ENCODE data around the gene PSORS1C1.
A peak's percentile ranks its signal among the peaks of the same experiment; 100 is the strongest.
"Not testable (repeated sequence)": the region's sequence is repeated elsewhere in the genome, so short reads cannot be mapped to it uniquely, and the experiment has no call there.

The PSORS1C1 gene, protein sequence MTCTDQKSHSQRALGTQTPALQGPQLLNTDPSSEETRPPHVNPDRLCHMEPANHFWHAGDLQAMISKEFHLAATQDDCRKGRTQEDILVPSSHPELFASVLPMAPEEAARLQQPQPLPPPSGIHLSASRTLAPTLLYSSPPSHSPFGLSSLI

DNA sequence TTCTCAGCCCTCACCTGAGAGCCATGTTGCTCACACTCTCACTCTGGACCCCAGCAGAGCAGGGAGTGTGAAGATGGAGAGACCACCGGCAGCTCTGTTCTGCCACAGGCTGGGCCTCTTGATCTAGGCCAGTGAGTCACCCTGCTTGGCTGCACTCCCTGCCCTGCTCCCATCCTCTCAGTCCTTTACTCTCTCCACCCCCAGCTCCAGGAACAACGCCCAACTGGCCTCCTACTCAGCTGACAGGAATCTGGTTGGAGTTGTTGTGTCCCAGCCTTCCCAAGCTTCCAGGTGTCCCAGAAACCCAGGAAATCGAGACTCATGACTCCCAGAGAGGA is at the start of gene PSORS1C1:
TSS of gene PSORS1C1 (plus strand) at position 260 of the 338 bp plus-strand sequence. CDS start 14,833 bp downstream, outside the sequence.
- DNase-seq, result no peak

- no peak for DNase-seq
Measured at GRCh38 chr6:31065556-31065955, 49.0 kb upstream of the PSORS1C1 start.

DNA sequence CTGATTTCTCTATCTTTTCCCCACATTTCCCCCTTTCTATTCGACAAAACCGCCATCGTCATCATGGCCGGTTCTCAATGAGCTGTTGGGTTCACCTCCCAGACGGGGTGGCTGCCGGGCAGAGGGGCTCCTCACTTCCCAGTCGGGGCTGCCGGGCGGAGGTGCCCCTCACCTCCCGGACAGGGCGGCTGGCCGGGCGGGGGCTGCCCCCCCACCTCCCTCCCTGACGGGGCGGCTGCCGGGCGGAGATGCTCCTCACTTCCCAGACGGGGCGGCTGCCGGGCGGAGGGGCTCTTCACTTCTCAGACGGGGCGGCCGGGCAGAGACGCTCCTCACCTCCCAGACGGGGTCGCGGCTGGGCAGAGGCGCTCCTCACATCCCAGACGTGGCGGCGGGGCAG is 47.6 kb upstream of the PSORS1C1 start:
- not testable (repeated sequence) for DNase-seq

DNA sequence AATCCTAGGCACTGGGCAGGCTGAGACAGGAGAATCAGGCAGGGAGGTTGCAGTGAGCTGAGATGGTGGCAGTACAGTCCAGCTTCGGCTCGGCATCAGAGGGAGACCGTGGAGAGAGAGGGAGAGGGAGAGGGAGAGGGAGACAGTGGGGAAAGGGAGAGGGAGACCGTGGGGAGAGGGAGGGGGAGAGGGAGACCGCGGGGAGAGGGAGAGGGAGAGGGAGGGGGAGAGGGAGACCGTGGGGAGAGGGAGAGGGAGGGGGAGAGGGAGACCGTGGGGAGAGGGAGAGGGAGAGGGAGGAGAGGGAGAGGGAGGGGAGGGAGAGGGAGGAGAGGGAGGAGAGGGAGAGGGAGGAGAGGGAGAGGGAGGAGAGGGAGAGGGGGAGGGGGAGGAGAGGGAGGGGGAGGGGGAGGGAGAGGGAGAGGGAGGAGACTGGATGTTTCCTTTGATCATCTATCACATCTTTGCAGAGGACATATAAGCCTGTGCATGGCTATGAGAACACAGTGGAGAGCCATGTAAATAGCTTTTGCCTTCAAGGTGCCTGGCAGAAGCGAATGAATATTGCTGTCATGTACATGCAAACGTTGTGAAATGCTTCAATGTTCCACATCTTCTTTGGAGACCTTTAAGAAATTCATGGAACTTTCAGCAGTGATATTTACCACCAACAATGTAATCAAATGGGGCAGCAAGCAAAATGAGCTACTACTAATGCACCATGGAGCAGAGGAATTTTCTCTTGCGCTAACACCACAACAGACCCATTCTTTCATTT is 46.5 kb upstream of the PSORS1C1 start:
- DNase-seq, result peak in 1 of 2 experiments; percentile 7

GRCh38 chr6:31068669-31069340 is 45.8 kb upstream of the PSORS1C1 start:
- peak; percentile 70 to 91 for DNase-seq

GRCh38 chr6:31070711-31071197 is 43.8 kb upstream of the PSORS1C1 start:
- peak; percentile 6 to 73 for DNase-seq

DNA sequence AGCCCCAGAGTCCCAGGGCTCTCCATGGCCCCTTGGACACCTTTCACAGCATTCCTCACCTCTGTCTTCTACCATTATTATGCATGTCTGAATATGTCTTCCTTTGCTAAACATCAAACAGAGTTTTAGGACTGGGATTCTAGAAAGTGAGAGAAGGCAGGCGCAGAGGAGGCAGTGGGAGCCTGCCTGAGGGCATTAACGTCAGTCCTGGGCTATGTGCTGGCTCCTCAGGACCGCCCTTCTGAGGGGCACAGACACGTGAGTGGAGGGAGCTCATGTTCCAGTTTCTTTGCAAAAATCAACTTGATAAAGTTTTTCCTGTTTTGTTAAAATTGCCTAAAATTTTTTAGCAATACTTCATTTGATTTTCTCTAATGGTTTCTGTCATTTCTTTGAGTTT is 40.2 kb upstream of the PSORS1C1 start:
- no peak for DNase-seq

- no peak for DNase-seq
Measured at GRCh38 chr6:31075528-31075927, 39.1 kb upstream of the PSORS1C1 start.

DNA sequence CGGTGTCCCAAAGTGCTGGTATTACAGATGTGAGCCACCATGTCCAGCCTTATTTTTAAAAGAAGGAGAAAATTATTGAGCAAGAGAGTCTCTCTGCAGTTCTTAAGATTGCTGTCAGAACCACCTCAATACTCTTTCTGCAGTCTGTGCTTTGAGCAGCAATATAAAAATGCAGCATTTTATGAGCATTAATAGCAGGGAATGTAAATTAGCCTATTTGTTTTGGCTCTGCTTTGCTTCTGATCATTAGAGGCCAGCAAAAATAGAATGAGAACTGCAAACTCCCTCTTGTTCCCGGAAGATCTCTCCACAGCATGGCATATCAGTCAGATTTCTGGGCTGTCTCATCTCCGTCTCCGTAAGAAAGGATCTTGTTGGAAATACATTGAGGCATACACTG is 38.0 kb upstream of the PSORS1C1 start:
- no peak for DNase-seq

GRCh38 chr6:31079656-31080261 is 34.8 kb upstream of the PSORS1C1 start:
- DNase-seq, result peak; percentile 17 to 82

DNA sequence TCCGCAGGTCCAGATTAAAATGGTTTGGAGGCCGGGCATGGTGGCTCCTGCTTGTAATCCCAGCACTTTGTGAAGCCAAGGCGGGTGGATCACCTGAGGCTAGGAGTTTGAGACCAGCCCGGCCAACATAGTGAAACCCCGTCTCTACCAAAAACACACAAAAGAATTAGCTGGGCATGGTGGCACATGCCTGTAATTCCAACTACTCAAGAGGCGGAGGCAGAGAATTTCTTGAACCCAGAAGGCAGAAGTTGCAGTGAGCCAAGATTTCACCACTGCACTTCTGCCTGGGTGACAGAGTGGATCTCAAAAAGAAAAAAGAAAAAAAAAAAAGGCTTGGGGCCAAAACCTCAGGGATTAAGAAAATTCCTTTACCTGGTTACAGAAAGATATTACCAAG is 32.7 kb upstream of the PSORS1C1 start:
- DNase-seq, result no peak

DNA sequence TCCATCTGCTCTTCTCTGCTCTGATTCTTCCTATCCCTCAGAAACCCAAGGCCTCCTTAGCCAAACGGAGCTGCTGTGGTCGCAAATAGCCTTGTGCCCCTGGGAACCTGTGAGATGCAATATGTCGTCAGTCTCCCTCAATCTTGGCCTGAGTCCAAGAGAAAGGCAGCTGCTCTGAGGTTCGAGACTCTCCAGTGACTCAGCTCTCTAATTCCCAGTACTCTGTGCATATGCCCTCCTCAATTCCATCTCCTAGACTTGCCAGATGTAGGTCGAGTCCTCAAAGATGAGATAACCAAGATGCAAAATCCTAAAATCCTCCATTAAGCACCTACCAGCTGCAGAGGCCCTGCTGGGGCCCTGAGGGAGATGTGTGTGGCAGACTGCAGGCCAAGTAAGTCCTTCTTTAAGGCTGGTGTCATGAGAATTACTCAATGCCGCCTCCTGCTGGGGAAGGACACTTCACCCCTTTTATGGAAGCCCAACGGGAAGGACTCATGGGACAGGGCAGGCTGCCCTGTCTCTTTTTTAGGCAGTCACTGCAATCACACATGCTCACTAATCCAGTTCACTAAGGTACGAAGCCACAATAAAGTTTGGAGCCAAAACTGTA is 30.8 kb upstream of the PSORS1C1 start:
- DNase-seq, result peak in 1 of 2 experiments; percentile 53

- DNase-seq, result no peak
Measured at GRCh38 chr6:31086788-31087440, 27.7 kb upstream of the PSORS1C1 start.

DNA sequence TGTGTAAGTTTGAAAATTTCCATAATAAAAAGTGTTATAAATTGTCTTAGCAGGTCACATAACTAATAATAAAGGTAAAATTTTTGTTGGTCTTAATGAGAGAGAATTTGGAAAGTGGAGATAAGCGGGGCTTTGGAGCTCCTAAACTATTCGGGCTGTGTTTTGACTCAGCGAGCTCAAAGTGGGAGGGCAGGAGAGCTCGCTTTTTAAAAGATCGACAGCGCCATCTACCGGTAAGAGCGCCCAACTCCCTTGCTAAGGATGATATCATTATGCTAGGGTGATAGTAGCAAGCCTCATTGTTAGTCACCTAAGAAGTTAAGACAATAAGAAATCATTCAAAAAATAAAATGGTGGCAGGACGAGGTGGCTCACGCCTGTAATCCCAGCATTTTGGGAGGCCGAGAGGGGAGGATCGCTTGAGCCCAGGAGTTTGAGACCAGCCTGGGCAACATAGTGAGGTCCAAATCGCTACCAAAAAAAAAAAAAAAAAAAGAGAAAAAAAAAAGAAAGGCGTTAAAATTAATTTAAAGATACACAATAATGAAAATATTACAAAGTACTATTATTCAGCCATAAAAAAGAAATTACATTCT is 27.0 kb upstream of the PSORS1C1 start:
- DNase-seq, result peak; percentile 54 to 91

GRCh38 chr6:31090275-31090972 is 24.2 kb upstream of the PSORS1C1 start:
- DNase-seq, result no peak

DNA sequence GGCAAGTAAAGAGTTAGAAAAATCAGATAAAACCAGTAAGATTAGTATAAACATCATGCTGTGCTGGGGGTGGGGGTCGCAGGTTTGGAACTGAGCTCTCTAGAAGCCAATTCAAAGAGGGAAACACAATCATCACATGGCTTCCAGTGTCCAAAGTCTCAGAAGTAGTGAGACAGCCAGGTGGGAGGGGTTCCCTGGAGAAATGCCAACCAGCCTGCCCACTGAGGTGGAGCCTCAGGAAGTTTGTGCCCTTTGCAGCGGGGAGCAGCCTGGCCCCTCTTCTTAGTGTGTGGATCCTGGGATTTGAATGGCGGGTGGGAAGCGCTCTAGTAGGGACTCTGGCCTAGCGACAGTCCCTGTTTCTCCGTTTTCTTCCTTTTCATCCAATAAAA is 23.6 kb upstream of the PSORS1C1 start:
- no peak for DNase-seq

- DNase-seq, result no peak
Measured at GRCh38 chr6:31091680-31092079, 22.9 kb upstream of the PSORS1C1 start.

- DNase-seq, result no peak
Measured at GRCh38 chr6:31092238-31092637, 22.4 kb upstream of the PSORS1C1 start.

DNA sequence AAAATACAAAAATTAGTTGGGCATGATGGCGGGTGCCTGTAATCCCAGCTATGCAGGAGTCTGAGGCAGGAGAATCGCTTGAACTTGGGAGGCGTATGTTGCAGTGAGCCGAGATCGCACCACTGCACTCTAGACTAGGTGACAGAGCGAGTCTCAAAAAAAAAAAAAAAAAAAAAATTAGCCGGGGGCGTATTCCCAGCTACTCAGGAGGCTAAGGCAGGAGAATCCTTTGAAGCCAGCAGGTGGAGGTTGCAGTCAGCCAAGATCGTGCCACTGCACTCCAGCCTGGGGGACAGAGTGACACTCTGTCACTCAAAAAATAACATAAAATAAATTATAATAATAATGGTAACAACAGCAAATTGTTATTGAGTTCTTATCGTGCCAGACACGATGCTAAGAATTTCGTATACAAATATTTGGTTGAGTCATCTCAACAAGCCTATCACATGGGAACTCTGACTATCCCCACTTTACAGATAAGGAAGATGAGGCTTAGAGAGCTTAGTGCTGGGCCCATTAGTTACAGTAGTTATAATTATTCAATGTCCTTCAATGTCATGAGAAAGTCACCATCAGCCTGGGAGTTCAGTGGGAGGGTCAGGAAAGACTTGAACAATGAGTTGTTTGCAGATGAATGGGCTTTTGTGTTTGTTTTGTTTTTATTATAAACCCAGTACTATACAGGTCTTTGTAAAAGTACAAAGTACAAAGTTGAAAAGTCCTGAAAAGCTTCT is 21.7 kb upstream of the PSORS1C1 start:
- DNase-seq, result no peak

- DNase-seq, result no peak
Measured at GRCh38 chr6:31094389-31094881, 20.2 kb upstream of the PSORS1C1 start.

DNA sequence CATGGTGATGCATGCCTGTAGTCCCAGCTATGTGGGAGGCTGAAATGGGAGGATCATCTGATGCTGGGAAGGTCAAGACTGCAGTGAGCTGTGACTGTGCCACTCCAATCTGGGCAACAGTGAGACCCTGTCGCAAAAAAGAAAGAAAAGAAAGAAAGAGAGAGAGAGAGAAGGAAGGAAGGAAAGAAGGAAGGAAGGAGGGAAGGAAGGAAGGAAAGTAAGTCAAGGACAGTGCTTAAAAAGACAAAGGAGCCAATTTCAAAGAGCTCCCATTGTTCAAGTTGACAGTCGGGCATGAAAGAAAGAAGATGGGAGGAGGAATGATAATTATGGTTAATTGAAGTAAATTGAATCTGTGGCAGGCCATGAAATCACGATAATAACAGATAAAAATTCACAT is 18.4 kb upstream of the PSORS1C1 start:
- no peak for DNase-seq

Data from NCI-H526 (cell line).